Renal cortical epithelial cell (primary cell): ENCODE measurements around the gene DAB2IP. TPM values are rescaled to one million over a fixed set of nuclear protein-coding genes. Genes with fewer than 3 reads are reported as not detected.

Experiments
- DNase-seq: peaks from one replicate; pipeline ENCODE4 v3.0.0-alpha.2; 2011; ENCODE audit warnings: low read depth
- total RNA-seq: library from RNA; depleted of rRNA; stranded (reverse); fragments of >200 nt; gene quantifications from 2 replicates; pipeline ENCODE4 v1.2.3, GENCODE V29; 2014

DAB2IP gene
- total RNA-seq, 1 donor from 2014 or later: 37.5 TPM

DNA sequence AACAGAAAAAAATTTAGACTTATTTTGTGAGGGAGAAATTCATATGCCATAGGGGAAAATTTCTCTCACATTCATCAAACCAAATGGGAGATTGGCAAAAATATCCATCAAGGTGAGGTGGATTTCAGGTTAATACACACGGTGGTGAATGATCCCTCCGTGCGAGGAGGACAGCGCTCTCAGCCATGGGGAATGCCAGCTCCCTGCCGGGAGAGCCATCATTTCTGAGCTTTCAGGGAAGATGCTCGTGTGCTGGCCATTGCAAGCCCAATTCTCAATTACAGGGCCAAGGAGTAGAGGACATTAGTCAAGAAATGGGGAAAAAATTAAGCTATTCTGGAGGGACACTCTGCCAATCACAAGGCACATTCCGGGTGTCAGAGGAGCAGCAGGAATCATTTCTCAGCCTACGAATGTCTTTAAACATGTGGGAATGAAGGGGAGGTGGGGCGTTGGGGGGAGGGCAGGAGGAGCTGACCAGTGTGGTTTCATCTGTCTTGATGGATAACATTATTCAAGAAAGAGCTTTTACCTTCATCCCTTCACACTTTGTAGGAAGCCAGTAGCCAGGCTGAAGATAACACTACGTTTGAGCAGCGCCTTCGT is 165.5 kb downstream of the DAB2IP start:
- DNase-seq: no peak

DNA sequence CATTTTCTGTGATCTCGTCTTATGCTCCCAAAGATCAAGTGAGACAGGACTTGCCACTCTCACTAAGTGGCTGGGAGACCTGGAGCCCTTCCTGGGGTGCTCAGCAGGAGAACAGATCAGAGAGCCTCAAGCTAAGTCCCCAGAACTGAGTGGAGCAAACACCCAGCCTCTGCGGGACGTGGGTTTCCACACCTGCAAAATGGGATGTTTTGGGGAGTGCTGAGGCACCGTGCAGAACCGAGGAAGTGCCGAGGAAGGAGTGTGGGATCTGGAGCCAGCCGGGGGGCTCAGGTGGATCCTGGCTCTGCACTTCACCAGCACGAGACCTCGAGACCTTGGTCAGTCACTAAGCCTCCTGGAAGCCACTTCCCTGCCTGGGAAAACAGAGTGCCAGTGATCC is 166.0 kb downstream of the DAB2IP start:
- no peak for DNase-seq

DNA sequence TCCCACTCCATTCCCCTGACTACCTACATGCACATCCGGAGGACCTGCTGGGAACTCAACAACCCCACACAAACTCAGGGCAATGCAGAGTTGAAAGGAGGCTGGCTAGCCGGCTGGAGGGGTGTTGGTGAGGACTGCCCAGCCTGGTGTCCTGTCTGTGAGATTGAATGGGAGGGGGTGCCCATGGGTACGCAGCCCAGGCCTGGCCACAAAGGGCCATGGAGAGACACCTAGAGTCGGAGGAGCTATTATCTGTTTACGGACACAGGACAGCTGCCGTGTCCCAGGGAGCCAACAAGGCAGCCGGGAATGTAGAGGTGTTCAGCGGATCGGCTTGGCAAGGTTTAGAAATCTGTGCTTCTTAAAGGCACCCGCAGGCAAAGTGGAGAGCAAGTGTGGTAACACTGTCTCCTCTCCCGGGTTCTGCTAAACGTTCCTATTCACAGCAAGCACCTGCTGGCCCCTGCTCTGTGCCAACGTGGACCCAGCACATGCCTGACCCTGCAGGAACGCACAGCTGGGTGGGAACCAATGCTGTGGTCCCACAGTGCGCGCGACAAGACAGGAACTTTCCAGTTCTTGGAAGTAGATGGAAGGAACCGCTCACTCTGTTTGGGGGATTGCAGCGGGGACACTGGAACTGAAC is 166.7 kb downstream of the DAB2IP start:
- no peak for DNase-seq

DNA sequence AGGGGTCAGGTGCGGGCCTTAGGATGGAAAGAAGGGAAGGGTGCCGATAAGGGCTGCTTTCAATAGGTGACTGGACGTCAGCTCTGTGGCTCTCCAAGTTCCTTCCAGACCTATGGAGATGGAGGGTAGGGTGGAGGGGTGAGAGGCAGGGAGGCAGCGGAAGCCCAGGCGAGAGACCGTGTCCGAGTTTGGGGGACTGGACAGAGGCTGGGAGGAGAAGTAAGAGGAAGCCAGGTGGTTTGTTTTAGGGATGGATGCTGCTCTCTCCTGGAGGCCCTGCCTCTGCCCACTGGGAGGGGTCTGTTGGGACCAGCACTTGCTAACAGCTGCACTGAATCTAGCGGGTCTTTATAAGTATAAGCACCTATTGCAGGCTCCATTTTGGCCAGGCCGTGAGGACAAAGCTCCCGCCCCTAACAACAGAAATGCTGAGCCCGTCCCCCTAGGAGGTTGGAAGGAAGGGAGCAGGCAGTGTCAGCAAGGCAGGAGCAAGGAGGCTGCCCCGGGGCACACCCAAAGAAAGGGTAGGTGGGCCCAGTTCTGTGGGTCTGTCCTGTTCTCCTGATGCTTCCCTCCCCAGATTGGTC is 167.5 kb downstream of the DAB2IP start:
- DNase-seq: no peak

DNA sequence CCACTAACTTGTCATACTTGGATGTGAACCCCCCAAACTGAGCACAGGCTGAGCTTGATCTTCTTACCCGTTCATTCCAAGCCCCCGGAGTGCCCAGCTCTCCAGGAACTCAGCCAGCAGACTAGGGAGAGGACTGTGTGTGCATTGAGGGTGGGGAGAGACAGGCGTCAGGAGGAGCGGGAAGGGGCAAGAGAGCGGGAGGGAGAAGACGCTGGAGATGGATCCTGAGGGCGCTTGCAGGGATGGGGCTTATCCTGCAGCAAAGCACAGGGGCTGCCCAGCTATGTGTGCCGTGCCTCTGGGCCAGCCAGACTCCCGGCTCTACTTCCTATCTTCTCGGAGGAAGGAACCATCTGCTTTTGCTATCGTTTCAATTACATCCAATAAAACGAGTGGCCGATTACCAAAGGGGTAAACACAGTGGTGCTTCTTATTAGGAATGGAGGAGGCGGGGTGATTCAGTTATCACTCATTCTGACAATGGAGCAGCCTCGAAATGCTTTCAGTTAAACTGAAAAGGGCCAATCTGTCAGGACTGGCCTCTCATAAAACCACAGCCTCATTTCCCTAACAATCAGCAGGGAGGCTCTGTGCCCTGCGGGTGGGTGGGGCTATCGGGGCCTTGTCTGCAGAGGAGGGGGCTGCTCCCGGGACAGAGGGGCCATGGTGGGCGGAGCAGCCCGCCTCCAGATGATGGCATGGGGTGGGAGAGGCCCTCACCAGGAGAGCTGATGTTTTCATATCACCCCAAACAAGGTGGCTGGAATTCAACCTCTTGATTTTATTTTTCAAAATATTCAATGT is 168.2 kb downstream of the DAB2IP start:
- no peak for DNase-seq

DNA sequence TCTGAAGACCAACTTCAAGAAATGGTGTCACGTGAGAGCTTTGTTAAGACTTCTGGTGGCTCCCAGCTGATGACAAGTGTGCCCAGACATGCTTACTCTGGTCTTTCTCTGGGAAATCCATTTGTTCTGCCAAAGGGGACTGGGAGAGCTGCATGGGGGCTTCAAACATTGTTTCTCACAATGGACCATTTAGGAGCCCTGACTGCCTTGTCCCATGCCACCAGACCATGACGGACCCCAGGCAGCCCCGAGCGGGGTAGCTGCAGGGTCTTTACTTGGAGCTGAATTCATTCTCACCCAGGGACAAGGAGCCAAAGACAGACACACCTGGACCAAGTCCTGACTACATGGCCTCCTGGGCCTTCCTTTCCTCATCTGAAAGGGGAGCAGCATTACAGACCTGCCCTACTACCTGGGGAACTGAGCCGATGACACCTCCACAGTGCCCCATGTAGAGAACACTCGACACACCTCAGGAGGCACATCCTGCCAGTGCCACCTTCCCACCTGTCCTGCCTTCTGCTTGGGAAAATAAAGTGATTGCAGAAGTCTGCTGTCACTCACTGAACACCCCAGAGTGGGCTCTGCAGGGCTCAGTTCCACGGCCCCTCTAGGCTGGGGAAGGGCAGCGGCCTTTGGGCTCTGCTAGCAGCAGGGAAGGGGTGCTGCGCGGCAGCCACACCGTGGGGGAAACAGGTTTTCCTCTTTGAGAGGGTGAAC is 169.0 kb downstream of the DAB2IP start:
- no peak for DNase-seq

DNA sequence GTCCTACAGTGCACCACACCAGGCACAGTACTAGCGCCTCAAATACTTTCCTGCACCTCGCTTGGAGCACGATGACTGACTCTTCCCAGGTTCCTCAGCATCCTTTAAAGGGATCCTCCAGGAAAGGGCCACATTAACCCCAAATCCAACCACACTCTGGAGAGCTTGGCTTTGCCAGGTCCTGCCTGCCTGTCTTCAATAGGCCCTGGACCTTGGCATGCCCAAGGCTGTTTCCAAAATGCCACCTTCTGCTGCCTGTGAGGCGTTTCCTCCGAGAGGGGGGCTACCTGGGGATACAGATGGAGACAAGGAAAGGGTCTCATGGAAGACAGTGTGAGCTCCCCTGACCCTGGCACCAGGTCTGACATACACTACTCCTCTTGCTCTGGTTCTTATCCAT is 169.9 kb downstream of the DAB2IP start:
- DNase-seq: no peak

DNA sequence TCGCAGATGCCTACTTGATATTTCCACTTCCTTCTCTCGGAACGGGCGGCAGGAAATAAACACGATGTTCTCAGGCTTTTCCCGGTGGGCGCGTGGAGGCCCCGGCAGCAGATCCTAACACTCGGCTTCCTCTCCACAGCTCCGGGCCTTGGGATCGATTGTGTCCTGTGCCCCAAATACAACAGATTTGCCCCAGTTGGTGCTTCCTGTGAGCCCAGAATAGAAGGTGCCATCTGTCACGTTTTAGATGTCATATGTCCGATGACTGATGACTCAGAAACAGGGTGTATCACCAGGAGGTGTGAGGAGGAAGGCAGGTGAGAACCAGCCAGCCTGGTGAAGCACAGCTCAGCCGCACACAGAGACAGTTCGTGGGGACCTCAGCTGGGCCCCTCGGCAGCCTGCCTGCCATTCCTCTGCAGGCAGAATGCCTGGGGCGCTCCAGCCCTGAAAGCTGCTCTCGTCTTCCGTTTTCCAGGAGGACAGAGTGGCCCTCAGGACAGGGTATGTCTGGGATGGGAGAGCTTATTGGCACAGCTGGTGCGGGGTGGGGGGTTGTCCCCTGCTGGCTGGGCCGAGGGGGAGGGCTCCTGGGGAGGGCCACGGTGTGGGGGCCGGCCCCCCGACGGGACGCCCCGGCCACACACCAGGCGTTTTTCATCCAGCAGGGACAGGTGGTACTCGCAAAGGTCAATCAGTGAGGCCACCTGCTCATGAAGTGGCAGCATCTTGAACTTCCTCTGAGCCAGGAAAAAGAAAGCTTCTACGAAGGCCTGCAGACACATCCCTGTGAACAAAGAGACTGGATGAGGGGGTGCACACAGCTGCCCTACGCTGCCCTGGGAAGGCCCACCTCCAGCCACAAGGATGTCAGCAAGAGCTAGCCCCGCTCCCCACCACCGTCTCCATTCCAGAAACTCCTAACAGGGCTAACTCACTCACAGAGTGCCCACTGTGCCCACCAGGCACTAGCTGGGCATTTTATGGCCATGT is 171.0 kb downstream of the DAB2IP start:
- DNase-seq: no peak

DNA sequence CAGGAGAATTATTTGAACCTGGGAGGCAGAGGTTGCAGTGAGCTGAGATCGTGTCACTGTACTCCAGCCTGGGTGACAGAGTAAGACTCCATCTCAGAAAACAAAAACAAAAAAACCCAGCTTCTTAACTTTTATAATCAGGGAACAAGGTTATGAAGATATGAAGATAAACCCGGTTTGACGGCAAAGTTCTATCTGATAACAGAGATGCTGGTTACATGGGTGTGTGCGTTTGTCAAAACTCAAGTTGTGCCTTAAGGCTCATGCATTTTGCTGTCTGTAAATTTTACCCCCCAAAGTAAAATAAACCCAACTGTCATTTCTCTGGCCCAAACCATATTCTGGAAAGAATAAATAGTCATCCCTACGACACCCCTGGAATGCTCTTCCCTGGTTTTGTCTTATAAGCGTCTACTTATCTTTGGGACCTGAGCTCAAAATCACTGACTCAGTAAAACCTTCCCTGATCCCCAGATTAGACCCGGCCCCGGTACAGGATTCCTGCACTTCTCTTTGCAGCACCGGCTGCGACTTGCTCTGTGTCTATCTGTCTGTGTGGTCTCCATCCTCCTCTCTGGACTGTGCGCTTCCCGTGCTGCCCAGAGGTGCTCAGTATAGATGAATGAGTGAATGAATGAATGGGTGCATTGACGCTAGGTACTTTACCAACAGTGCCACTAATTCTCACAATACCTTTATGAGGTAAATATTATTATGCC is 172.2 kb downstream of the DAB2IP start:
- DNase-seq: no peak

DNA sequence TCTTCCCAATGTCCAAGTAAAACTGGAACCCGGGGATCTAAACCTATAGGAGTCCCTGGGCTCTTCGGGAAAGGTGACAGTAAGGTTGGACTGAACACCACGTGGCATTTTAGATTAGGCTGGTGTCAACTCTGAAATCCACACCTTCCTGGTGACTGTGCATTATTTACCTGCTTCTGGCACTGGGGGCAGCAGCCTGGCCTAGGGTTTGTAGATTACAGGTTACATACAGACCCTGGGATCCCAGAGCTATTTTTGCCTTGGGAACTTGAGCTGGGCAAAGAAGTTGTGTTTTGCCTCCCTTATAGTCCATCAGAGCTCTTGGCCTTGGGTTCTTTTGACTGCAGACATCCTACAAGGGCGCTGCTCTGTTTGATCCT is 173.2 kb downstream of the DAB2IP start:
- no peak for DNase-seq

DNA sequence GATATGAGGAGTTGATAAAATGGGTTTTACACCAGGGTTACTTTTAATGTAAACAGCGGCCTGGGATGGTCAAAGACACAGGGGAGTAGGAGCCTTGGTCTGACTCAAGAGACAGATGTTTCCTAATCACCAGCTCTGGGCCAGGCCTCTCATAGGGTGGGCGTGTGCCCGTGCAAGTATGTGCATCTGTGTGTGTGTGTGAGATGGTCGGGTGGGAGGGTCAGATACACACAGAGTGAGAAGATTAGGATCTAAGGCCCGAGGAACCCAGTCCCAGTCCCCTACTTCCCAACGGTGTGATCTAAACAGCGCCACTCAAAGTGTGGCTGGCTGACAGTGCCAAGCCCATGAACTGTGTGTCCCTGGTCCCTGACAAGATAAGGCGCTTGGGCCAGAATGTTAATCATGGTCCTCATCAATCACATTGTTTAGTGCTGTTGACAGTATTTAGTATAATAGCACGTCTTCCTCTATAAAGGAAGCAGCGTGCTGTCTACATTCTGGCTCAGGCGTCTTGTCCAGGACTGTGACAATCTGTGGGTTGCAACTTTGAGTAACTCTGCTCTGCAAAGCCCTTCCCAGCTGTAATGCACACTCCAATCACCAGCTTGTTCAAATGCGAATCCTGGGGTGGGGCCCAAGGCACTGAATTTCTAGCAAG is 173.7 kb downstream of the DAB2IP start:
- DNase-seq: no peak

DNA sequence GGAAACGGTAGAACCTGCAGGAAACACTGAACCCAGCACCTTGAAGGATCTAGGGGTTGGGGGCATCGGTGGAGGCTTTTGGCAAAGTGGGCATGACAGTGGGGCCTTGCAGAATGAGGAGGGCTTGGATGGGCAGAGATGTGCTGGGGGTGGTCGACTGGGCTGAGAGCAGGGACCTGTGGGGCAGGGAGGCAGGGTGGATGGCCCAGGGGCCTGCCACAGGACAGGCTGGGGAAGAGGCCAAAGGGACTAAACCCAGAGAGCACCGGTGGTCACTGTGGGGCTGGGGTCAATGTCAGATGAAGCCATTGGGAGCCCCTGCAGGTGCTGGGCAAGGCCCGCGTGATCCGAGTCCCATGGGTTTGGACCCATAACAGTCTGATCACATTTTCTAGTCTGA is 175.3 kb downstream of the DAB2IP start:
- no peak for DNase-seq

DNA sequence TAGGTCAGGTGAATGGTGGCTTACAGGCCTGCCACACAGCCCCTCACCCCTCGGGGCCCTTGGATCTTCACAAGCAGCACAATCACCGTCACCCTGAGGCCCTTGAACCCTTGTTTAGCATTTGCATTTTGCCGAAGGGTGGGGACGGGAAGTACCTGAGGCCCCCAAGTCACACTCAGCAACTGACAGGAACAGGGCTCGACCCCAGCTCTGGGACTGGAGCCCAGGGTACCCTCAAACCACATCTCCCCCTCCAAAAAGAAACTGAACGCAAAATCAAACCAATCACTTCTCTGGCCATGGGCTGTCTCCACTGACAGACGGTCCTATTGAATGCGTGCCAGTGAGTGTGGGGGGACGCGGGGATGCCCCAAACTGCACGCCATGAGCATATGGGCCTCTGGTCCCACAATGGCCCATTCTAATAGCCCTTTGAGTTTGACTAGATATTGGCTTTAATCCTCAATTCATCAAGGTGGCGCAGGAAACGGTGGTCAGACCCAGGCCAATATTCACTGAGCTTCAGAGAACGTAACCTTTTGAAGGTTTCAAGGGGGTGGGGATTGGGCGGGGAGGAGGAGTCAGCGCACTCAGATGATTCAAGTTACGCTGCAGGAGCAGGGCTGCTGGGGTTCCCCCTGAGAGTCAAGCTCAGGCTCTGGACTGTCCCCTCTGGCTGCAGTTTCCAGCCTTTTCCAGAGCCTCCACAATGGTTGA is 176.0 kb downstream of the DAB2IP start:
- DNase-seq: no peak

DNA sequence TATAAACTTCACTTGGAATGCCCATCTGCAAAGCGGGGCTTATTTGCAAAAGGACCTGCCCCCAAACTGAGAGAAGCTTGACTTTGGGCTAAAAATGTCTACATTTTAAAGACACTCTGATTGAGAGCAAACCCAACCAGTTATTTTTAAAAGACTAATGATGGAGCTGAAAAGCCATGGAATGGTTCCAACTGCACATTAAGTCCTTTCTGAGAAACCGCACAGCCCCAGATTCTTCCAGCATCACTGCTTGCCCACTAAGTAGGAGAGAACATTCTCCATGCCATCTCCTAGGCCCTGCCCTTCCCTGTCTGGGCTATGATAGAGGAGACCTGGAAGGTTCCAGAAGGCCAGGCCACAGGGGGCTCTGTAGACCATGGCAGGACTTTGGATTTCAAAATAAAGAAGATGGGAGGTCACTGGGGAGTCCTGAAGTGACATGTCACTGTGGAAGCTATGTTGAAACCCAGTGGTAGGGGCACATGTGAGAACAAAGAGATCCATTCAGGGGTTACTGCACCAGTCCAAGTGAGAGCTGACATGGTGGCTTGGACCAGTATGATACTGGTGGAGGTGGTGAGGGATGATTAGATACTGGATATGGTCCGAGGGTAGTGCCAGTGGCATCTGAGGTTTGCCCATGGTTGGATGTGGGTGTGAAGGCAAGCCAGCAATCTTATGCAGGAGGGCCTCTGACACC is 179.2 kb downstream of the DAB2IP start:
- DNase-seq: no peak

DNA sequence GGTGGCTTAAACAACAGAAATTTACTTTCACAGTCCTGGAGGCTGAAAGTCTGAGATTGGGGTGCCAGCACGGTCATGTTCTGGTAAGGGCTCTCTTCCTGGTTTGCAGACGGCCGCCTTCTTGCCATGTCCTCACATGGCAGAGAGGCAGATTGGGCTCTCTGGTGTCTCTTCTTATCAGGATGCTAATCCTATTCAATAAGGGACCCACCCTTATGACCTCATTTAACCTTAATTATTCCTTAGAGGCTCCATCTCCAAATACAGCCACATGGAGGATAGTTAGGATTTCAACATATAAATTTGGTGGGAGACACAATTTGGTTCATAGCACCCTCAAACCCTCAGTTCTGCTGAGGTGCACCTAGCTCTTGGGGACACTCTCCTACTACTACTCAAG is 180.4 kb downstream of the DAB2IP start:
- DNase-seq: no peak

DNA sequence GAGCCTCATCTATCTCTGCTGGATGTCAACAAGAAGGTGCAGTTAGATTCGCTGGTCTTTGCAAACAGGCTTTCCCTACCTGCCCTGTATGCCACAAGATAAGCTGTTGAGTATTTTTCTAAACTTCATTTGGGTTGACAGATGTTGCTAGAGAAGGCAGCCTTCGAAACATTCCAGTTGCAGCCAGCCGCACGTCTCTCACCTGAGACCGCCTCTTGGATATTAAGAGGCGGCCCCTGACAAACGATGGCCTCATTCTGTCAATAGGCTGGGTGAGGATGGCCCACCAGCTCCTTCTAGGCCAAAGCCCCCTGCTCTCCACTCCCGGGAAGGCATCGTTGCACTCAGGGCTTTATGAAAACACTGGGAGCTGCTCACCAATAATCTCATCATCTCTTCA is 181.6 kb downstream of the DAB2IP start:
- DNase-seq: no peak
